ENCODE measurements around the gene ECT2.

The ECT2 gene

GRCh38 chr3:172869368-172869771, 118.8 kb downstream of the ECT2 start:
- no peak for FAIRE-seq

DNA sequence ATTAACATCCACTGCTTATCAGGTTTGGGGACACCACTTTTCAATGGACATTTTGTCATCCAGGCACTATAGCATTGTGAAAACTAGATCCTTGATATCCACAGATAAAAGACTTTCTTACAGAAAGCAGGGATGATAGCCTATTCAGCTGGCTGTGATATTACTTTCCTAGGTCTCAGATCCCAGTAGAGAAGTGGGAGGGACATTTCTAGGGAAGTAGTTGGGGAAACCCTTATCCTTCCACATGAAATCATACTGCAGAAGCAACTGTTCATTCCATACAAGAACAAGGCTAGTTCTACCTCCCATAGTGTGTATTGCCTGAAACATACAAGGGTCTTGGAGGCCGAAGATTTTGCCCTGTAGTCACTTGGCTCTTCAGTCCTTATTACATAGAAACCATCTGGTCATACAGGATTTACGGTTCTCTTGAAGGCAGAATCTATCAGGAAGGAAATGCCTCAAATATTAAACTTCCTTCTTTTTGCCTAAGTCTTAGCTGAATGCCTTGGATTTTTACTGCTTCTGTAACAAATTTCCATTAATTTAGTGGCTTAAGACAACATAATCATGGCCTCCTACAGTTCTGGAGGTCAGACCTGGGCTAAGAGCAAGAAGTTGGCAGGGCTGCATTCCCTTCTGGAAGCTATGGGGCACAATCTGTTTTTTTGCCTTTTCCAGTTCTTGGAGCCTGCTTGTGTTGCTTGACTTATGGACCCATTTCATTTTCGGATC, 119.4 kb downstream of the ECT2 start:
- no peak for FAIRE-seq
